ENCODE results near the gene AIFM2. TPM values are rescaled to one million over a fixed set of nuclear protein-coding genes. Genes with fewer than 3 reads are reported as not detected.
"Not testable (repeated sequence)": the region's sequence is repeated elsewhere in the genome, so short reads cannot be mapped to it uniquely, and the experiment has no call there.

AIFM2 gene
- total RNA-seq, 2 experiments from 2014 or later: 4.6 to 5.2 TPM

DNA sequence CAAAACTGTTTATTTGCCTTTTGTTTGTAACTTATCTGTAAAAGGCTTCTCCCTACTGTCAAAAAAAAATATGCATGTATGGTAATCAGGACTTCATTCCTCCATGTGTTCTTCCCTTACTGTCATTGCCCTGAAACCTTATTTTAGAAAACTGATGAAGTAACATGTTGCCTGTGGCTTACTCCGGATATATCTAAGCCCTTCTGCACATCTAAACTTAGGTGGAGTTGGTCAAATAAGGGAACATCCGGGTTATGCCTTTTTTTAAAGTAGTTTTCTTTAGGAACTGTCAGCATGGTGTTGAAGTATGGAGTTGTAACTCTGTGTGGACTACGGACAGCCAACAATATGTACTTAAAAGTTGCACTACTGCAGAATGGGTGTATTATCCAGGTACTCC is 31.5 kb upstream of the AIFM2 start:
- no peaks in the 10 kb centered on the region for H3K27me3 Mint-ChIP-seq
- H3K4me3 Mint-ChIP-seq: no peak overlapping the region
- H3K27ac Mint-ChIP-seq: peak overlapping the region; percentile 90
- peaks cover 61% of the 10 kb centered on the region for H3K36me3 Mint-ChIP-seq (ENCODE audit: low read depth)
- POLR2A ChIA-PET: no interaction called here
- ATAC-seq (no peak), DNase-seq (no peak)
- H3K9me3 Mint-ChIP-seq (ENCODE audit: low read depth): no peaks in the 10 kb centered on the region
- intact Hi-C loops (cut with DNase I, micrococcal nuclease): loop anchor here (5.0 kb wide), 3 partner anchors 313 to 1072 kb away; partner anchors contain the start of genes PALD1 (in 1 of the 2) and SGPL1 (in 1 of the 2)
- peaks cover 85% of the 10 kb centered on the region for H3K4me1 Mint-ChIP-seq
- CTCF ChIA-PET: no interaction called here

DNA sequence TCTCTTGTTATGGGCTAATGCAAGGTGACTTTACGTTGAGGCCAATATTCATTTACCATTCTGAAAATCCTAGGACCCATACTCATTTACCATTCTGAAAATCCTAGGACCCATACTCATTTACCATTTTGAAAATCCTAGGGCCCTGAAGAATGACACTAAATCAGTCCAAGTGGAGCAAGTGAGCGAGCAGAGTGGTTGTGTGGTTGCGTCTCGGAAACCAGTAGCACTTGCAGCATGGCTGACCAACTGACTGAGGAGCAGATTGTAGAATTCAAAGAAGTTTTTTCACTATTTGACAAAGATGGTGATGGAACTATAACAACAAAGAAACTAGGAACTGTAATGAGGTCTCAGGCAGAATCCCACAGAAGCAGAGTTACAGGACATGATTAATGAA is 30.8 kb upstream of the AIFM2 start:
- H3K4me1 Mint-ChIP-seq: peaks cover 80% of the 10 kb centered on the region
- POLR2A ChIA-PET: interaction anchor here (0.6 to 1.8 kb wide), 4 partner anchors 9 to 70 kb away, joined by 3 to 18 read pairs (median 3); partner anchors contain the start of genes PPA1 and TYSND1
- H3K9me3 Mint-ChIP-seq (ENCODE audit: low read depth): no peaks in the 10 kb centered on the region
- no peak for ATAC-seq
- H3K27ac Mint-ChIP-seq: peak overlapping the region; percentile 90
- H3K4me3 Mint-ChIP-seq: peak overlapping the region; percentile 60
- CTCF ChIA-PET: interaction anchor here (0.6 to 3.7 kb wide), 4 partner anchors 15 to 738 kb away, joined by 3 to 74 read pairs (median 3); partner anchors contain the start of gene TYSND1
- intact Hi-C loops (cut with DNase I, micrococcal nuclease): loop anchor here (1.0 to 5.0 kb wide), 5 partner anchors 17 to 1071 kb away; partner anchors contain the start of genes PALD1 (in 1 of the 2), SGPL1 (in 1 of the 2) and TYSND1 (in 1 of the 2)
- H3K36me3 Mint-ChIP-seq (ENCODE audit: low read depth): peaks cover 59% of the 10 kb centered on the region
- H3K27me3 Mint-ChIP-seq: no peaks in the 10 kb centered on the region
- DNase-seq: peak; percentile 46

DNA sequence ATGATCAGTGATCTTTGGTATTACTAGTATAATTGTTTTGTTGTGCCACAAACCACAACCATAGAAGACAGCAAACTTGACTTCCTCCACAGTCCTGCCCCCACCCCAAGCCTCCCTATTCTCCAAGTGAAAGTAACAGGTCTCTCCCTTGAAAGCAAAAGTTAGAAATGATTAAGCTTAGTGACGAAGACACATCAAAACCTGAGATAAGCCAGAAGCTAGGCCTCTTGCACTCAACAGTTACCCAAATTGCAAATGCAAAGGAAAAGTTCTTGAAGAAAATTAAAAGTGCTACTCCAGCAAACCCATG is 30.2 kb upstream of the AIFM2 start:
- ATAC-seq (peak; percentile 87), DNase-seq (peak; percentile 84)
- Mint-ChIP-seq H3K4me1 (peaks cover 74% of the 10 kb centered on the region), H3K27me3 (no peaks in the 10 kb centered on the region), H3K36me3 (ENCODE audit: low read depth) (peaks cover 58% of the 10 kb centered on the region), H3K4me3 (peak overlapping the region; percentile 60), H3K9me3 (ENCODE audit: low read depth) (no peaks in the 10 kb centered on the region), H3K27ac (peak overlapping the region; percentile 90)
- intact Hi-C loops (cut with DNase I, micrococcal nuclease): loop anchor here (1.0 to 5.0 kb wide), 7 partner anchors 7 to 1071 kb away; partner anchors contain the start of genes SAR1A (in 2 of the 2), PALD1 (in 1 of the 2), SGPL1 (in 1 of the 2) and TYSND1 (in 1 of the 2)
- ChIA-PET POLR2A (interaction anchor here (0.6 to 1.8 kb wide), 4 partner anchors 9 to 71 kb away, joined by 3 to 18 read pairs (median 3); partner anchors contain the start of genes PPA1 and TYSND1), CTCF (interaction anchor here (0.8 to 3.7 kb wide), 3 partner anchors 14 to 242 kb away, joined by 3 to 74 read pairs (median 3); partner anchors contain the start of gene TYSND1)

DNA sequence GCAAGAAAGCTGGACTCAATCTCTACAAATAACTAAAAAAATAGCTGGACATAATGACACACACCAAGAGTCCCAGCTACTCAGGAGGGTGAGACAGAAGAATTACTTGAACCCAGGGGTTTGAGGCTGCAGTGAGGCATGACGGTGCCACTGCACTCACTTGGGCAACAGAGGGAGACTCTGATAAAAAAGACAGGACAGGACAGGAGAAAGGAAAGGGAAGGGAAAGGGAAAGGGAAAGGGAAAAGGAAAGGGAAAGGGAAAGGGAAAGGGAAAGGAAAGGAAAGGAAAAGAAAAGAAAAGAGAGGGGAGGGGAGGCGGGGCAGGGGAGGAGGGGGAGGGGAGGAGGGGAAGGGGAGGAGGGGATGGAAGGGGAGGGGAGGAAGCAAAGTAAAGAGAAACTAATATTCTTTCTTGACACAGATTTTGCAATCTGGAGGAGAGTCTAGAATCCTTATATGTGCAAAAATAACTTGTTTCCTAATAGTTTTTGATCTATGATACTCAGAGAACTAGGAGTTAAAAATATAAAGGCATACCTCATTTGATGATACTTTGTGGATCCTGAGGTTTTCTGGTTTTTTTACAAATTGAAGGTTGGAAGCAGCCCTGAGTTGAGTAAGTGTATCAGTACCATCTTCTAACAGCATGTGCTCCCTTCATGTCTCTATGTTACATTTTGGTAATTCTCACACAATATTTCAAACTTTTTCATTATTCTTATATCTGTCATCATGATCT is 29.7 kb upstream of the AIFM2 start:
- H3K27me3 Mint-ChIP-seq: no peaks in the 10 kb centered on the region
- peak overlapping the region; percentile 60 for H3K4me3 Mint-ChIP-seq
- intact Hi-C loops (cut with DNase I, micrococcal nuclease): loop anchor here (1.0 to 5.0 kb wide), 6 partner anchors 8 to 1070 kb away; partner anchors contain the start of genes SAR1A (in 2 of the 2), PALD1 (in 1 of the 2) and SGPL1 (in 1 of the 2)
- ChIA-PET CTCF (interaction anchor here (0.8 to 3.7 kb wide), 3 partner anchors 14 to 243 kb away, joined by 3 to 74 read pairs (median 3); partner anchors contain the start of gene TYSND1), POLR2A (interaction anchor here (0.6 to 1.8 kb wide), 4 partner anchors 10 to 42 kb away, joined by 3 to 18 read pairs (median 4); partner anchors contain the start of gene TYSND1)
- H3K36me3 Mint-ChIP-seq (ENCODE audit: low read depth): peaks cover 61% of the 10 kb centered on the region
- H3K9me3 Mint-ChIP-seq (ENCODE audit: low read depth): no peaks in the 10 kb centered on the region
- ATAC-seq: peak; percentile 74
- peaks cover 72% of the 10 kb centered on the region for H3K4me1 Mint-ChIP-seq
- DNase-seq: no peak
- H3K27ac Mint-ChIP-seq: peak overlapping the region; percentile 90

DNA sequence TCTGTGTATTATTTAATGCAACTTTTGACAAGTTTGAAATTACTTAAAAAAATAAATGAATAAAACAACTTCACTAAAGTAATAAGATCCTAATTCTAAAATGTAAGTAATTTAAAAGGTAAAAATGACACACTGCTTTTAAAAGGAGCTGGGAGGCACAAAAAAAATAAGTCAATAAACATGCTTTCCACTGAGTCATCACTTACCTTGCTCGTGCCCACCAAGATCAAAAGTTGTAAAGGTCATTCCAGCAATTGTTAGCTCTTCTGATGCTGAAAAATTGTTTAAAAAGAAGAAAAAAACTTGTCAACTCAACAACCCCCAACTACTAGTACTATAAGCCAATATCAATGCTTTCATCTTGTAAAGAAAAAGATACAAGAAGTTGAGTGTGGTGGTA is 28.2 kb upstream of the AIFM2 start:
- DNase-seq: no peak
- Mint-ChIP-seq H3K27ac (peak overlapping the region; percentile 90), H3K4me3 (peak overlapping the region; percentile 17), H3K9me3 (ENCODE audit: low read depth) (no peaks in the 10 kb centered on the region), H3K36me3 (ENCODE audit: low read depth) (peaks cover 65% of the 10 kb centered on the region), H3K27me3 (no peaks in the 10 kb centered on the region), H3K4me1 (peaks cover 59% of the 10 kb centered on the region)
- intact Hi-C loops (cut with DNase I, micrococcal nuclease): loop anchor here (1.0 to 5.0 kb wide), 4 partner anchors 14 to 1068 kb away; partner anchors contain the start of genes PALD1 (in 1 of the 2), SGPL1 (in 1 of the 2) and TYSND1 (in 1 of the 2)
- no peak for ATAC-seq
- ChIA-PET CTCF (interaction anchor here (0.6 to 3.7 kb wide), 4 partner anchors 12 to 84 kb away, joined by 3 to 74 read pairs (median 4); partner anchors contain the start of gene TYSND1), POLR2A (interaction anchor here (1.2 kb wide), 1 partner anchor 15 kb away, joined by 4 read pairs; the partner anchor contains the start of gene TYSND1)

DNA sequence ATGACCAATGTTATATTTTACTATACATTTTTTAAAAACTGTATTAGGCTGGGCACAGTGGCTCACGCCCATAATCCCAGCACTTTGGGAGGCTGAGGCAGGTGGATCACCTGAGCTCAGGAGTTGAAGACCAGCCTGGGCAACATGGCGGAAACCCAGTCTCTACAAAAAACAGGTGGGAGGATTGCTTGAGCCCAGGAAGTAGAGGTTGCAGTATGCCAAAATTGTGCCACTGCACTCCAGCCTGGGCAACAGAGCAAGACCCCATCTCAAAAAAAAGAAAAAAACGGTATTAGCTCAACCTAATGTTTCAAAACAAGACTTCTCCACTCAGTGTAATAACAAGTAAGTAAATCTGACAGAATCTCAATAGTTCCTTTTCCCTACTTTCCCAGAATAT is 26.7 kb upstream of the AIFM2 start:
- Mint-ChIP-seq H3K36me3 (ENCODE audit: low read depth) (peaks cover 69% of the 10 kb centered on the region), H3K4me1 (peaks cover 56% of the 10 kb centered on the region), H3K27ac (peak overlapping the region; percentile 56)
- DNase-seq; POLR2A ChIA-PET; H3K27me3 Mint-ChIP-seq; H3K4me3 Mint-ChIP-seq; intact Hi-C loops (cut with DNase I, micrococcal nuclease); ATAC-seq; H3K9me3 Mint-ChIP-seq (ENCODE audit: low read depth): not testable (repeated sequence)
- CTCF ChIA-PET: interaction anchor here (0.6 to 2.8 kb wide), 3 partner anchors 10 to 63 kb away, joined by 3 to 17 read pairs (median 5); partner anchors contain the start of gene TYSND1

DNA sequence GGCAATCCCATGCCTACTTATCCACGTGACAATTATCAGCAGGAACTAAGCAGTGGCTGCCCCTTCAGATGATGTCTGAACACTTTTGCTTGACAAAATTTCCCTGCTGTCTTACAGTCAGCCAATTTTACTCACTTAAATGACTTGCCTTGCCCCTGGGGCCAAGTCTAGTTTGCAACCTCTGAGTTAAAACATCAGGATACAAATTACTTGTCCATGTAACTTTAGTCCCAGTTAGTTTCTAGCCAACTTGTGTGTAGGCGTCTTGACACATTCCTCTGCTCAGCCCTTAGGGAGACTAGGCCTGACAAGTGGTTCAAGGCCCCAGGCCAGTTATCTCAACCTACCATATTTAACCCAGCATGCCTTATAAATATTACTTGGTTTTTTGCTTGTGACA is 25.5 kb upstream of the AIFM2 start:
- intact Hi-C loops (cut with DNase I, micrococcal nuclease): no loop called here
- H3K27me3 Mint-ChIP-seq: no peaks in the 10 kb centered on the region
- H3K9me3 Mint-ChIP-seq (ENCODE audit: low read depth): no peaks in the 10 kb centered on the region
- H3K36me3 Mint-ChIP-seq (ENCODE audit: low read depth): peaks cover 70% of the 10 kb centered on the region
- CTCF ChIA-PET: interaction anchor here (0.8 to 2.8 kb wide), 2 partner anchors 10 to 12 kb away, joined by 3 to 17 read pairs; partner anchors contain the start of gene TYSND1
- POLR2A ChIA-PET: no interaction called here
- DNase-seq: no peak
- no peak overlapping the region for H3K27ac Mint-ChIP-seq
- peaks cover 43% of the 10 kb centered on the region for H3K4me1 Mint-ChIP-seq
- H3K4me3 Mint-ChIP-seq: no peak overlapping the region
- ATAC-seq: no peak

DNA sequence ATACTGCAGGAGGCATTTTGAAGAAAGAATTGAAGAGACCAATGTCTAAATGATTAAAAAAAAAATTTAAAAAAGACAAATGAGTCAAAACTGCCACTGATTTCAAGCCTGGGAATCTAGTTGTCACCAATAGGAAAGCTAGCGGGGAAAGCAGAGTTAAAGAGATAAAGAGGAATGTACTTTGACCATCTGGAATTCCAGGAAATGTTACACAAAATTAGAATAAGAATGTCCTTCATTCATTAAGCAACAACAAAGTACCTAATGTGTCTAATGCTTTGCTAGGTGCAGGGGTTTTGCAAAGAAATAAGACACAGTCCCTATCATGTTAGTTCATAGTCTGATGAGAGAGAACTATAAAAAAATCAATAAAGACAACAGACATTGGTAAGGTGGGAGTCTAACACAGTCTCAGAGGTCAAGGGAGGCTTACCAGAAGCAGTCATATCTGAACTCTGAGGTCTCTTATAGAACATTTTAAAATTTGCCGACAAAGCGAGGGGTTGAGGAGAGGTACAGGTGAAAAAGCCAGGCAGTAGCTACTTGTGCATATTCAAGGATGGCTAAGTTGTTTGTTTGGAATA is 22.7 kb upstream of the AIFM2 start:
- Mint-ChIP-seq H3K4me3 (no peak overlapping the region), H3K36me3 (ENCODE audit: low read depth) (peaks cover 78% of the 10 kb centered on the region), H3K9me3 (ENCODE audit: low read depth) (no peaks in the 10 kb centered on the region), H3K4me1 (peaks cover 22% of the 10 kb centered on the region), H3K27me3 (no peaks in the 10 kb centered on the region), H3K27ac (peak overlapping the region; percentile 80)
- ChIA-PET POLR2A (interaction anchor here (0.6 kb wide), 1 partner anchor 9 kb away, joined by 4 read pairs; the partner anchor contains the start of gene TYSND1), CTCF (interaction anchor here (0.6 to 2.0 kb wide), 6 partner anchors 8 to 515 kb away, joined by 3 to 19 read pairs (median 4); partner anchors contain the start of gene TYSND1)
- intact Hi-C loops (cut with DNase I, micrococcal nuclease): no loop called here
- no peak for DNase-seq
- no peak for ATAC-seq

DNA sequence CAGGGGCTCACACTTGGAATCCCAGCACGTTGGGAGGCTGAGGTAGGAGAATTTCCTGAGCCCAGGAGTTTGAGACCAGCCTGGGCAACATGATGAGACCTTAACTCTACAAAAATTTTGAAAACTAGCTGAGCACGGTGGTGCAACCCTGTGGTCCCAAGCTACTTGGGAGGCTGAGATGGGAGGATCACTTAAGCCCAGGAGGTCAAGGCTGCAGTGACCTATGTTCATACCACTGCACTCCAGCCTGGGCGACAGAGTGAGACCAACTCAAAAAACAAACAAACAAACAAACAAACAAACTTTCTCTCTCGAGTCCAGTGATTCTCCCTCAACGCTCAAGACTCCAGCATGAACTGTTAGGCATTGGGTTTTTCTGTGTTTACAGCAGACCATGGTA is 15.9 kb upstream of the AIFM2 start:
- H3K27me3 Mint-ChIP-seq: no peaks in the 10 kb centered on the region
- peak overlapping the region; percentile 47 for H3K27ac Mint-ChIP-seq
- ATAC-seq (no peak), DNase-seq (no peak)
- ChIA-PET CTCF (interaction anchor here (0.9 to 8.5 kb wide), 3 partner anchors 13 to 313 kb away, joined by 4 to 74 read pairs (median 19); no protein-coding TSS in a partner anchor), POLR2A (no interaction called here)
- peaks cover 30% of the 10 kb centered on the region for H3K4me1 Mint-ChIP-seq
- H3K9me3 Mint-ChIP-seq (ENCODE audit: low read depth): no peaks in the 10 kb centered on the region
- H3K36me3 Mint-ChIP-seq (ENCODE audit: low read depth): peaks cover 40% of the 10 kb centered on the region
- intact Hi-C loops (cut with DNase I, micrococcal nuclease): loop anchor here (5.0 to 10.0 kb wide), 3 partner anchors 54 to 669 kb away; partner anchors contain the start of gene SGPL1 (in 1 of the 2)
- no peak overlapping the region for H3K4me3 Mint-ChIP-seq

DNA sequence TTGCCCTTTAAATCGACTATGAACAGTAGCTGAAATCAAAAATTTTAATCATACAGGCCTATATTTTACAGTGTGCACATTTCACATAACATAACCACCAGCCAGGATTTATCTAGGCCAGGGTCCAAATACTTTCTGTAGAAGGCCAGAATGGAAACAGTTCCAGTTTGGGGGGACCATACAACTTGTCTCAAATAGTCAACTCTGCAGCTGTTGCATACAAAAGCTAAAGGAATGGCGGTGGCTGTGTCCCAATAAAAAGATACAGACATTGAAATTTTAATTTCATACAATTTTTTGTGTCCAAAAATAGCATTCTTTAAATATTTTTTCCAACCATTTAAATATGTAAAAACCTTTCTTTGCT is 14.6 kb upstream of the AIFM2 start:
- H3K27me3 Mint-ChIP-seq: no peaks in the 10 kb centered on the region
- H3K4me1 Mint-ChIP-seq: peaks cover 33% of the 10 kb centered on the region
- peaks cover 27% of the 10 kb centered on the region for H3K36me3 Mint-ChIP-seq (ENCODE audit: low read depth)
- H3K27ac Mint-ChIP-seq: peak overlapping the region; percentile 93
- CTCF ChIA-PET: interaction anchor here (0.7 to 8.5 kb wide), 26 partner anchors 9 to 346 kb away, joined by 3 to 74 read pairs (median 6); partner anchors contain the start of genes EIF4EBP2, PPA1 and SAR1A
- no peak for DNase-seq
- intact Hi-C loops (cut with DNase I, micrococcal nuclease): loop anchor here (5.0 to 10.0 kb wide), 3 partner anchors 55 to 670 kb away; partner anchors contain the start of gene SGPL1 (in 1 of the 2)
- H3K4me3 Mint-ChIP-seq: peak overlapping the region; percentile 83
- H3K9me3 Mint-ChIP-seq (ENCODE audit: low read depth): no peaks in the 10 kb centered on the region
- POLR2A ChIA-PET: interaction anchor here (0.6 to 2.1 kb wide), 2 partner anchors 53 to 85 kb away, joined by 3 to 7 read pairs; no protein-coding TSS in a partner anchor
- no peak for ATAC-seq
